Trophoblast cell (in vitro differentiated cells and primary cell): ENCODE measurements around the gene KRTAP10-12.
"Not testable (repeated sequence)": the region's sequence is repeated elsewhere in the genome, so short reads cannot be mapped to it uniquely, and the experiment has no call there.

ENCODE experiments used
- DNase-seq, 2 donors: peaks; one replicate each; pipeline ENCODE4 v3.0.0-alpha.2; 2016
- H2AFZ ChIP-seq: 2 replicates; pipeline ENCODE4 v1.6.1; 2013; ENCODE audit warnings: low read length, moderate library complexity, mild to moderate bottlenecking; ENCODE audit not compliant: insufficient read depth, poor library complexity
- H2AK5ac ChIP-seq: 2 replicates; pipeline ENCODE4 v1.6.1; 2013; ENCODE audit warnings: mild to moderate bottlenecking, low read length
- H2BK120ac ChIP-seq: 2 replicates; pipeline ENCODE4 v1.6.1; 2013; ENCODE audit warnings: low read length, mild to moderate bottlenecking, moderate library complexity; ENCODE audit not compliant: insufficient read depth, poor library complexity
- H2BK12ac ChIP-seq: 2 replicates; pipeline ENCODE4 v1.6.1; 2013; ENCODE audit warnings: mild to moderate bottlenecking, low read length, moderate library complexity
- H2BK5ac ChIP-seq: 2 replicates; pipeline ENCODE4 v1.6.1; 2013; ENCODE audit warnings: low read length, low read depth, moderate library complexity, mild to moderate bottlenecking; ENCODE audit not compliant: poor library complexity
- H3K14ac ChIP-seq: 2 replicates; pipeline ENCODE4 v1.6.1; 2013; ENCODE audit warnings: mild to moderate bottlenecking, low read length
- H3K18ac ChIP-seq: 2 replicates; pipeline ENCODE4 v1.6.1; 2013; ENCODE audit warnings: mild to moderate bottlenecking, low read length
- H3K23ac ChIP-seq: 2 replicates; pipeline ENCODE4 v1.6.1; 2013; ENCODE audit warnings: low read length
- H3K27ac ChIP-seq: 2 replicates; pipeline ENCODE4 v1.5.1; 2013; ENCODE audit warnings: low read depth, mild to moderate bottlenecking, inconsistent platforms, low read length, moderate library complexity
- H3K27me3 ChIP-seq: 2 replicates; pipeline ENCODE4 v1.6.1; 2013; ENCODE audit warnings: inconsistent platforms, mild to moderate bottlenecking, low read length, moderate library complexity; ENCODE audit not compliant: insufficient read depth
- H3K36me3 ChIP-seq, 2 experiments: 1 replicate in 1 of 2; 2 replicates in 1 of 2; pipeline ENCODE4 v1.6.1; 2013; ENCODE audit warnings: low read length in 2 of 2, mild to moderate bottlenecking in 2 of 2, moderate library complexity in 1 of 2; ENCODE audit not compliant: insufficient read depth in 2 of 2, control insufficient read depth in 1 of 2
- H3K4ac ChIP-seq: 2 replicates; pipeline ENCODE4 v1.6.1; 2013; ENCODE audit warnings: low read depth, mild to moderate bottlenecking, low read length, moderate library complexity
- H3K4me1 ChIP-seq, 2 experiments: 1 replicate in 1 of 2; 2 replicates in 1 of 2; pipeline ENCODE4 v1.6.1; 2013; ENCODE audit warnings: low read length in 2 of 2, mild to moderate bottlenecking in 2 of 2, moderate library complexity in 1 of 2; ENCODE audit not compliant: insufficient read depth in 2 of 2, control insufficient read depth in 1 of 2
- H3K4me2 ChIP-seq: 2 replicates; pipeline ENCODE4 v1.6.1; 2013; ENCODE audit warnings: inconsistent platforms, mild to moderate bottlenecking, low read length, moderate library complexity
- H3K4me3 ChIP-seq: 2 replicates; pipeline ENCODE4 v1.5.1; 2013; ENCODE audit warnings: mild to moderate bottlenecking, low read depth, low read length, inconsistent platforms
- H3K79me1 ChIP-seq: one replicate; pipeline ENCODE4 v1.6.1; 2013; ENCODE audit warnings: low read length
- H3K79me2 ChIP-seq: 2 replicates; pipeline ENCODE4 v1.6.1; 2013; ENCODE audit warnings: low read length, mild to moderate bottlenecking; ENCODE audit not compliant: control insufficient read depth, insufficient read depth, poor library complexity
- H3K9ac ChIP-seq: 2 replicates; pipeline ENCODE4 v1.6.1; 2013; ENCODE audit warnings: mild to moderate bottlenecking, low read length
- H3K9me3 ChIP-seq: 2 replicates; pipeline ENCODE4 v1.6.1; 2013; ENCODE audit warnings: low read depth, mild to moderate bottlenecking, control low read depth, inconsistent platforms, low read length; ENCODE audit not compliant: insufficient read depth
- H4K12ac ChIP-seq: 2 replicates; pipeline ENCODE4 v1.6.1; 2013; ENCODE audit warnings: low read depth, mild to moderate bottlenecking, low read length, moderate library complexity
- H4K8ac ChIP-seq: 2 replicates; pipeline ENCODE4 v1.6.1; 2013; ENCODE audit warnings: low read depth, mild to moderate bottlenecking, low read length, moderate library complexity
- H4K91ac ChIP-seq: one replicate; pipeline ENCODE4 v1.6.1; 2013; ENCODE audit warnings: low read depth, mild to moderate bottlenecking, low read length, moderate library complexity
- WGBS: extraction: QIAGEN DNeasy Blood & Tissue Kit; methylation state at CpG from one replicate; pipeline ENCODE4 v1.1.7; 2013; ENCODE audit warnings: missing lambda C conversion rate; ENCODE audit not compliant: insufficient read length, insufficient coverage; ENCODE audit errors: extremely low coverage; 5-methylcytosine and 5-hydroxymethylcytosine counted together

KRTAP10-12 gene

GRCh38 chr21:44684483-44684882, 12.5 kb upstream of the KRTAP10-12 start:
- Histone ChIP-seq H3K4me3 (no peak overlapping the region), H3K18ac (no peak overlapping the region), H3K79me2 (no peaks in the 10 kb centered on the region), H4K8ac (no peak overlapping the region), H3K23ac (no peak overlapping the region), H2BK5ac (no peak overlapping the region), H3K9me3 (peaks cover 2% of the 10 kb centered on the region), H3K14ac (no peak overlapping the region), H3K4ac (no peak overlapping the region), H4K91ac (no peak overlapping the region), H2BK120ac (no peak overlapping the region), H2BK12ac (no peak overlapping the region), H2AK5ac (no peak overlapping the region), H3K79me1 (no peaks in the 10 kb centered on the region), H3K9ac (no peak overlapping the region), H3K36me3 (no peaks in the 10 kb centered on the region), H4K12ac (no peak overlapping the region), H3K4me2 (no peak overlapping the region), H3K4me1 (no peaks in the 10 kb centered on the region), H2AFZ (no peak overlapping the region), H3K27ac (no peak overlapping the region), H3K27me3 (no peaks in the 10 kb centered on the region)
- no peak for DNase-seq
- WGBS, result no CpG with 5 or more reads among the region's 6 CpGs

DNA sequence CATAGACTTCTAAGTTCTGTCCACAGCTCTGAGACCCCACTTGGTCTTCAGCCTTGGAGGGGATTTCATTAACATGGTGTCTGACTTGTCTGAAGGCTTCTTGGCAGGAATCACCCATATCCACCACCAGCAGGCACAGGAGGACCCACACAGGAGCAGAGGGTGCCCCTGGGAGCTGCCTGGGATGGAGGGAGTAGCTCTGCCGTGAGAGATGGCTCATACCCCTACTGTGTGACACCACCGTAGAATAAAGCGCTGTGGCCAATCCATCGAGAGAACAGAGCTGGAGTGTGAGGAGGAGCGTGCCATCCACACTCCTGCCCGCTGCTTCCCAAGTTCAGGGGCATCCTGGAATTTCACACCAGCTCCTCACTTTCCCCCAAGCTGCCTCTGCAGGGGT, 11.9 kb upstream of the KRTAP10-12 start:
- WGBS, result no CpG with 5 or more reads among the region's 6 CpGs
- not testable (repeated sequence) for H2BK120ac ChIP-seq, H3K14ac ChIP-seq, H3K18ac ChIP-seq, H2BK5ac ChIP-seq, H3K79me1 ChIP-seq, H3K9ac ChIP-seq, H2AK5ac ChIP-seq, H3K4ac ChIP-seq, DNase-seq, H3K23ac ChIP-seq, H3K4me1 ChIP-seq, H4K91ac ChIP-seq, H2BK12ac ChIP-seq, H4K8ac ChIP-seq, H3K4me2 ChIP-seq, H4K12ac ChIP-seq, H3K9me3 ChIP-seq, H2AFZ ChIP-seq, H3K27me3 ChIP-seq, H3K27ac ChIP-seq, H3K79me2 ChIP-seq, H3K4me3 ChIP-seq, H3K36me3 ChIP-seq

DNA sequence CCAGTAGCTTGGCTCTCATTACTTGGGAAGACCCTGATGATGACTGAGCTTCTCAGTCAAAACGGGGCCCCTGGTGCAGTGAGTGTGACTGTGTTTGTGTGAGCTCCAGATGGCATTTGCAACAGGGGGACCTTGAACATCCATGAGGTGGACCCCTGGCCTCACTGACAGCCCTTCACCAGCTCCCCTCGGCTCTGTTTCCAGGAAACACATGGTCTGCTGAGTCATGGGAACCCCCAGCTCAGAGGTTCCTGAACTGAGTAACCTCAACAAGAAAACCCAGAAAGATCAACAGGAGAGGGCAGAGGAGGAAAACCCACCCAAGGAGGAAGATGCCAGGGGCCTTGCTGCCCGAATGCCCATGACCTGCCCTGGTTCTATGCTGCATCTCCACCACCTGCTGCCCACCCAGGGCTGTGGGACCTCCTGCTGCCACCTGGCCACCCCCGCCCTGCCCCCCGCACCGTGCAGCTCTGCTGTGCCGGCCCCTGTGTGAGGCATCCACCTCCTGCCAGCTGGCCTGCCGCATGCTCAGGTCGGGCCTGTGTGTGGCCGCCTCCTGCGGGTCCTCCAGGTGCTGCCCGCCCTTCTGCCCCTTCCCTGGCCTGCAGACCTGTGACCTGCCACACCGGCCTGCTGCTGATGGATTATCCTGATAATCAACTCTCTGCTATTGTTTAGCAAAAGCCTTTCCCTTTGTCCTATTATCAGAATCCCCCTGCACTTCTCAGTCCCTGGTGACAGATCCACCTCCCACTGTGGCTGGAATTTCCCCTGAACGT, 10.8 kb upstream of the KRTAP10-12 start:
- Histone ChIP-seq H3K4ac (no peak overlapping the region), H2BK12ac (no peak overlapping the region), H3K4me2 (no peak overlapping the region), H3K27ac (no peak overlapping the region), H3K18ac (no peak overlapping the region), H3K9ac (no peak overlapping the region), H3K79me2 (no peaks in the 10 kb centered on the region), H3K9me3 (peaks cover 2% of the 10 kb centered on the region), H3K79me1 (no peaks in the 10 kb centered on the region), H2AFZ (no peak overlapping the region), H2BK5ac (no peak overlapping the region), H3K23ac (no peak overlapping the region), H3K36me3 (no peaks in the 10 kb centered on the region), H4K8ac (no peak overlapping the region), H3K27me3 (no peaks in the 10 kb centered on the region), H2BK120ac (no peak overlapping the region), H3K4me1 (no peaks in the 10 kb centered on the region), H3K14ac (no peak overlapping the region), H4K12ac (no peak overlapping the region), H3K4me3 (no peak overlapping the region), H4K91ac (no peak overlapping the region), H2AK5ac (no peak overlapping the region)
- no CpG with 5 or more reads among the region's 14 CpGs for WGBS
- no peak for DNase-seq

GRCh38 chr21:44686843-44687561, 10.0 kb upstream of the KRTAP10-12 start:
- Histone ChIP-seq H4K8ac (no peak overlapping the region), H3K27ac (no peak overlapping the region), H3K23ac (no peak overlapping the region), H3K18ac (no peak overlapping the region), H3K4ac (no peak overlapping the region), H2BK5ac (no peak overlapping the region), H2BK12ac (no peak overlapping the region), H2BK120ac (no peak overlapping the region), H2AFZ (no peak overlapping the region), H3K79me2 (no peaks in the 10 kb centered on the region), H3K36me3 (no peaks in the 10 kb centered on the region), H3K4me3 (no peak overlapping the region), H3K14ac (no peak overlapping the region), H3K27me3 (no peaks in the 10 kb centered on the region), H4K91ac (no peak overlapping the region), H3K4me2 (no peak overlapping the region), H4K12ac (no peak overlapping the region), H3K9me3 (peaks cover 2% of the 10 kb centered on the region), H3K79me1 (no peaks in the 10 kb centered on the region), H2AK5ac (no peak overlapping the region), H3K4me1 (no peaks in the 10 kb centered on the region), H3K9ac (no peak overlapping the region)
- WGBS, result no CpG with 5 or more reads among the region's 25 CpGs
- no peak for DNase-seq
